ENCODE results near the gene IL2RG.

Gene IL2RG

DNA sequence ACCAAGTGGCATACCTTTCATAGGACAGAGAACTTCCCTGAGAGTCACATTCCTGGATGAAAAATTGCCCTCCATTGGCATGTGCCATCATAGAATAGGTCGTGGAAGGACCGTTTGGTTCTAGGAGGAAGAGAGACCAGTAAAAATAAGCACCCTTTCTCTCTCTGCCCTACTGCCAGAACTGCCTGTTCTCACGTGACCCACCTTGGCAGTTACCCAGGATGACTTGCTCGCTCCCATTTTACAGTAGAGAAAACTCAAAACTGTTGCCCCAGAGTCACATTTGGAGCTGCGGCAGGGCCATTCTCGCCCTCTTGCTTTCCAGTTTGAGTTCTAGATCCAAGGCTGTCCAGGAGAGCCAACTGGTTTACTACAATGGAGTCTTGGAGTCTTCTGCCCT lies 32.1 kb upstream of the IL2RG start:
- Histone ChIP-seq H3K36me3 (ENCODE audit: control insufficient read depth in 1 of 2, insufficient read depth in 2 of 2, low read length in 2 of 2) (peaks cover 7 to 19% of the 10 kb centered on the region in 2 donors), H3K9ac (ENCODE audit: low read depth in 1 of 2, low read length in 2 of 2) (no peak overlapping the region), H3K27me3 (ENCODE audit: control insufficient read depth in 1 of 2, insufficient read depth in 2 of 2, low read length in 2 of 2) (no peaks in the 10 kb centered on the region), H3K9me3 (ENCODE audit: control insufficient read depth in 1 of 2, low read length in 2 of 2) (no peaks in the 10 kb centered on the region), H3K4me1 (ENCODE audit: control insufficient read depth in 1 of 2, insufficient read depth in 2 of 2, low read length in 2 of 2) (peaks cover 5 to 10% of the 10 kb centered on the region in 2 donors), H3K27ac (ENCODE audit: low read depth, low read length) (no peak overlapping the region), H3K4me3 (ENCODE audit: low read depth in 1 of 2, low read length in 2 of 2) (no peak overlapping the region)

DNA sequence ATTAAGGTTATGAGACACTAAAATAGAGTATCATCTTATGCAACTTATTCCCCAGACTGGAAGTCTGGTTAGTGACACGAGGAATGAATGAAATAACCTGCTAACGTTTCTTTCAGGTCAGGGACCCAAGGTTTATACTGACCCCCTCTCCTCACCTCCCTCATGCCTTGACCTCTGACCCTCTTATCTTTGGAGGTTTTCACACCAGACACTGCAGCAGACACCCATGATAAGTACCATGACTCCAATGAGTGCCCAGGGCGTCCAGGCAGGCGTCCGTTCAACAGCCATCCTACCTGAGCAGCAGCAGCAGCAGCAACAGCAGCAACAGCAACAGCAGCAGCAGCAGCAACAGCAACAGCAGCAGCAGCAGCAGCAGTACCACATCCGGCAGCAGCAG lies 29.1 kb upstream of the IL2RG start:
- Histone ChIP-seq H3K9ac (ENCODE audit: low read depth in 1 of 2, low read length in 2 of 2) (no peak overlapping the region), H3K9me3 (ENCODE audit: control insufficient read depth in 1 of 2, low read length in 2 of 2) (no peaks in the 10 kb centered on the region), H3K27me3 (ENCODE audit: control insufficient read depth in 1 of 2, insufficient read depth in 2 of 2, low read length in 2 of 2) (no peaks in the 10 kb centered on the region), H3K27ac (ENCODE audit: low read depth, low read length) (no peak overlapping the region), H3K4me1 (ENCODE audit: control insufficient read depth in 1 of 2, insufficient read depth in 2 of 2, low read length in 2 of 2) (peaks cover 0 to 3% of the 10 kb centered on the region in 2 donors), H3K36me3 (ENCODE audit: control insufficient read depth in 1 of 2, insufficient read depth in 2 of 2, low read length in 2 of 2) (peaks cover 21 to 44% of the 10 kb centered on the region in 2 donors), H3K4me3 (ENCODE audit: low read depth in 1 of 2, low read length in 2 of 2) (no peak overlapping the region)

DNA sequence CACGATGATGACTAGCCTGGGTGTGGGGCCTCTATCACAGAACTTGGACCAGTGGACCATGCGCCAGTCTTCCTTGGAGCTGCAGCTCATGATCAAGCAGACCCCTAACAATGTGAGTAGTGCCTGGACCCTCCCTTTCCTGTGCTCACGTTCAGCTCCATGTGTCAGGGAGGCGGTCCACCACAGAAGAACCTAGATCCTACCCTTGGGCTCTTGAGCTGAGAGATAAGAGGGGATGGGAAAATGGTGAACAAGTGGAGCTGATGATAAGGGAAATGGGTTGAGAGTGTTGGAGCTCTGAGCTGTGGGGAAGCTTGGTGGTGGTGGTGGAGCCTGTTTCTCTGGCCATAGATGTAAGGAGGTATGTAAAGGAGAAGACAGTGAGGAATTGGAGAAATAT lies 20.1 kb upstream of the IL2RG start:
- Histone ChIP-seq H3K27me3 (ENCODE audit: control insufficient read depth in 1 of 2, insufficient read depth in 2 of 2, low read length in 2 of 2) (no peaks in the 10 kb centered on the region), H3K9ac (ENCODE audit: low read depth in 1 of 2, low read length in 2 of 2) (no peak overlapping the region), H3K4me3 (ENCODE audit: low read depth in 1 of 2, low read length in 2 of 2) (no peak overlapping the region), H3K36me3 (ENCODE audit: control insufficient read depth in 1 of 2, insufficient read depth in 2 of 2, low read length in 2 of 2) (peaks cover 31 to 77% of the 10 kb centered on the region in 2 donors), H3K27ac (ENCODE audit: low read depth, low read length) (no peak overlapping the region), H3K4me1 (ENCODE audit: control insufficient read depth in 1 of 2, insufficient read depth in 2 of 2, low read length in 2 of 2) (no peaks in the 10 kb centered on the region), H3K9me3 (ENCODE audit: control insufficient read depth in 1 of 2, low read length in 2 of 2) (no peaks in the 10 kb centered on the region)

DNA sequence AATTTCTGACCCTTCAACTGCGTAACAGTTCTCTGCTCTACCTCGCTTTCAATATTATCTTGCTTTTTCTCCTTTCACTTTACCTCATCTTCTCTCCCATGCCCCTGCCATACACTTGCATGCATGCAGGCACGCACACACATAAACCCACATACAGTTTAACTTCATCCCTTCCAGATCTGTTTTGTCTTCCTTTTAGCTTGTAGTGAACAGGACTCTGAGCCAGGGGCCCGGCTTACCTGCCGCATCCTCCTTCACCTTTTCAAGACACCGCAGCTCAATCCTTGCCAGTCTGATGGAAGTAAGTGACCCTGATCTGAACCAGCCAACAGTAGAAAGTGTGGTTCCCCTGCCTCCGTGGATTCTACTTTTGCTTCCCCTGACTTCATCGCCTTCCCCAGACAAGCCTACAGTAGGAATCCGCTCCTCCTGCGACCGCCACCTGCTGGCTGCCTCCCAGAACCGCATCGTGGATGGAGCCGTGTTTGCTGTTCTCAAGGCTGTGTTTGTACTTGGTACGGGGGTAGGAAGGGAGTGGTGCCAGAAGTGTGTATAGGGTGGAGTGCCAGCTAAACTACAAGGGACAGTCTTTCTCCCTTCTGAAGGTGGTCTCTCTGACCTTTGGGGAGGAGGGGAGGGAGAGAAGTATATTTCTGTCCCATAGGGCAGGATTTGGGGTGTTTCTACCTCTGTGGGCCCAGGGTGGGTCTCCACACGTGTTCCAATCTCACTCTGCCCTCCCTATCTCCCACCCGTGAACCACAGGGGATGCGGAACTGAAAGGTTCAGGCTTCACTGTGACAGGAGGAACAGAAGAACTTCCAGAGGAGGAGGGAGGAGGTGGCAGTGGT lies 17.8 kb upstream of the IL2RG start:
- no peak overlapping the region for H3K4me3 ChIP-seq (ENCODE audit: low read depth in 1 of 2, low read length in 2 of 2)
- H3K9ac ChIP-seq (ENCODE audit: low read depth in 1 of 2, low read length in 2 of 2), result no peak overlapping the region
- no peaks in the 10 kb centered on the region for H3K4me1 ChIP-seq (ENCODE audit: control insufficient read depth in 1 of 2, insufficient read depth in 2 of 2, low read length in 2 of 2)
- H3K27me3 ChIP-seq (ENCODE audit: control insufficient read depth in 1 of 2, insufficient read depth in 2 of 2, low read length in 2 of 2), result no peaks in the 10 kb centered on the region
- peaks cover 41 to 82% of the 10 kb centered on the region in 2 donors for H3K36me3 ChIP-seq (ENCODE audit: control insufficient read depth in 1 of 2, insufficient read depth in 2 of 2, low read length in 2 of 2)
- no peaks in the 10 kb centered on the region for H3K9me3 ChIP-seq (ENCODE audit: control insufficient read depth in 1 of 2, low read length in 2 of 2)
- no peak overlapping the region for H3K27ac ChIP-seq (ENCODE audit: low read depth, low read length)

DNA sequence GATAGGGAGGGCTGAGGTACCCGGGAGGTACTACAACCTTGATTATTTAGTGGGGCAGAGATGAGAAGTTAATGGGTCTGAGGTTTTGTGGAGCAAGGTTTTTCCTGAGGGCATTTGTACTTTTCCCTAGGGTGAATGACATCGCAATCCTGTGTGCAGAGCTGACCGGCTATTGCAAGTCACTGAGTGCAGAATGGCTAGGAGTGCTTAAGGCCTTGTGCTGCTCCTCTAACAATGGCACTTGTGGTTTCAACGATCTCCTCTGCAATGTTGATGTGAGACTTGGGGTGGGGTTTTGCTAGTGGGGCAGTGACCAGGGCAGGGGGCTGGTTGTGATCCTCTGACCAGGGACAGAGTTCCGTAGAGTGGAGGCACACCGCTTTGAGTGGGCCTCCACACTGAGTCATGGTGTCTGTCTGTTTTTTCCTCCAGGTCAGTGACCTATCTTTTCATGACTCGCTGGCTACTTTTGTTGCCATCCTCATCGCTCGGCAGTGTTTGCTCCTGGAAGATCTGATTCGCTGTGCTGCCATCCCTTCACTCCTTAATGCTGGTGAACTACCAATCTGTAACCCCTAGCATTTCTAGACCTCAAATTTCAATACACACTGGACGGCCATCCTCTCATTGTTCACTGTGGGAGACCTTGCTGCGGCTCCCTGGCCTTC lies 16.9 kb upstream of the IL2RG start:
- Histone ChIP-seq H3K9ac (ENCODE audit: low read depth in 1 of 2, low read length in 2 of 2) (no peak overlapping the region), H3K4me1 (ENCODE audit: control insufficient read depth in 1 of 2, insufficient read depth in 2 of 2, low read length in 2 of 2) (no peaks in the 10 kb centered on the region), H3K27ac (ENCODE audit: low read depth, low read length) (no peak overlapping the region), H3K36me3 (ENCODE audit: control insufficient read depth in 1 of 2, insufficient read depth in 2 of 2, low read length in 2 of 2) (peaks cover 41 to 85% of the 10 kb centered on the region in 2 donors), H3K4me3 (ENCODE audit: low read depth in 1 of 2, low read length in 2 of 2) (no peak overlapping the region), H3K9me3 (ENCODE audit: control insufficient read depth in 1 of 2, low read length in 2 of 2) (no peaks in the 10 kb centered on the region), H3K27me3 (ENCODE audit: control insufficient read depth in 1 of 2, insufficient read depth in 2 of 2, low read length in 2 of 2) (no peaks in the 10 kb centered on the region)

DNA sequence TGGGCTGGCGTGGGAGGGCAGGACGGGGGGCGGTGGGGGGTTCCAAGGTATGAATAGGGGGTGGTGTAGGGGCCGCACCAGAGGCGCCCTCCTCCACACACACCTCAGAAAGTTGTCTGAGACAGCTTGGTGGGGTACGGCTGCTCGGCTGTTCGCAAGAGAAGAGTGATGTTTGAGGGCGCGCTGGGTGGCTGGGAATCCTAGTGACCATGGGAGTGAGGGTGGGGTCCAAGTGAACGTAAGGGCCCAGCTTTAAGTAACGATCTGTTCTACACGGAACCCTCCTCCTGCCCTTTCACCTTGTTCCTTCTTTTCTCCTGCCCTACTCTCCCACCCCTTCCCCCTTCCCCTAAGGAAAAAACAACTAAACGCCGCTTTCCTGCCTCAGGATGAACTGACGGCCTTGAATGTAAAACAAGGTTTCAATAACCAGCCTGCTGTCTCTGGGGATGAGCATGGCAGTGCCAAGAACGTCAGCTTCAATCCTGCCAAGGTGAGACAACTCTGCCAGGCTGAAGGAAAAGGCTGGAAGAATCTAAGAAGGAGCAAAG lies 7.7 kb upstream of the IL2RG start:
- no peaks in the 10 kb centered on the region for H3K27me3 ChIP-seq (ENCODE audit: control insufficient read depth in 1 of 2, insufficient read depth in 2 of 2, low read length in 2 of 2)
- H3K4me3 ChIP-seq (ENCODE audit: low read depth in 1 of 2, low read length in 2 of 2), result peak overlapping the region; percentile 72 to 80
- peaks cover 22 to 33% of the 10 kb centered on the region in 2 donors for H3K36me3 ChIP-seq (ENCODE audit: control insufficient read depth in 1 of 2, insufficient read depth in 2 of 2, low read length in 2 of 2)
- H3K4me1 ChIP-seq (ENCODE audit: control insufficient read depth in 1 of 2, insufficient read depth in 2 of 2, low read length in 2 of 2), result peaks cover 6 to 12% of the 10 kb centered on the region in 2 donors
- peak overlapping the region in 1 of 2 donors; percentile 75 for H3K9ac ChIP-seq (ENCODE audit: low read depth in 1 of 2, low read length in 2 of 2)
- no peak overlapping the region for H3K27ac ChIP-seq (ENCODE audit: low read depth, low read length)
- no peaks in the 10 kb centered on the region for H3K9me3 ChIP-seq (ENCODE audit: control insufficient read depth in 1 of 2, low read length in 2 of 2)

DNA sequence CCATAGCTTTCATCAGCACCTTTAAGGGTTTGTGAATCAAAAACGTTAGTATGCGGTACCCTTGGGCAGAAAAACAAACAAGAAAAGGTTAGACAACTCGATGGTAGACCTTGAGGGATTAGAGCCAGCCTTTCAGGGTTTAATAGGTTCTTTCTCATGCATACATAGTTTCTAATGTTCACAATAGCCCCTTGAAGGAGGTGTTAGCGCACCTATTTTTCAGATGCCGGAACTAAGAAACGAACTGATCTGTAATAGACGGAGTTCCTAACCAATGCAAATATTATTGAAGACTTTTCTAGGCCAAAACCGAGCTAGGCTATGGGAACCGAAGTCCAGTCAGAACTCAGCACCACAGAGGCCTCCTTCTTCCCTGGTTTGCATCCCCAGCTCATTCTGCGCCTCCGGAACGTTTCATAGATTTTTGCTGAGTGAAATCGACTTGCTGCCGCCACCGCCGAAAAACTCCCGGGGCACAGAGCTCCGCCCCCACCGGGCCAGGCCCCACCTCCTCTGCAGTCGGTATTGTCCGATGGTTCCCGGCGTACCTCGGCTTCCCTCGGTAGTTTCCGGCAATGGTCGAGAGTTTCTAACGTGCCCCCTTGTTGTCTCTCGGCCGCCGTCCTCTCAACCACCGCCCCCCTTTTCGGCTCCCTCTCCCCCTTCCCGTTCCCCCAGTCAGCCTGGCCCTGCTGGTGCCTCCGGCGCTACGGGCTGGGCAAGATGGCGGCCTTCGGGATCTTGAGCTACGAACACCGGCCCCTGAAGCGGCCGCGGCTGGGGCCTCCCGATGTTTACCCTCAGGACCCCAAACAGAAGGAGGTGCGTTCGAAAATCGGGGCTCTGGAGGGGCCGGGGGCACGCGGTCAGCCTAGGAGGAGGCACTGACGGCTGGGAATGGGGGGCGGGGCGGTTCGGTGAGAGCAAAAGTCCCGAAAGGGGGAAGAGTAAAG lies 6.9 kb upstream of the IL2RG start, which contains the start of gene MED12:
MED12 (plus strand) TSS at position 565 of the 953 bp plus-strand sequence; CDS start at position 724, 159 bp downstream.
- Histone ChIP-seq H3K36me3 (ENCODE audit: control insufficient read depth in 1 of 2, insufficient read depth in 2 of 2, low read length in 2 of 2) (peaks cover 22 to 25% of the 10 kb centered on the region in 2 donors), H3K9me3 (ENCODE audit: control insufficient read depth in 1 of 2, low read length in 2 of 2) (no peaks in the 10 kb centered on the region), H3K4me1 (ENCODE audit: control insufficient read depth in 1 of 2, insufficient read depth in 2 of 2, low read length in 2 of 2) (peaks cover 6 to 12% of the 10 kb centered on the region in 2 donors), H3K27me3 (ENCODE audit: control insufficient read depth in 1 of 2, insufficient read depth in 2 of 2, low read length in 2 of 2) (no peaks in the 10 kb centered on the region), H3K27ac (ENCODE audit: low read depth, low read length) (peak within 1 kb of the TSS; percentile 56), H3K4me3 (ENCODE audit: low read depth in 1 of 2, low read length in 2 of 2) (peak within 1 kb of the TSS; percentile 72 to 80), H3K9ac (ENCODE audit: low read depth in 1 of 2, low read length in 2 of 2) (peak within 1 kb of the TSS; percentile 51 to 75)

DNA sequence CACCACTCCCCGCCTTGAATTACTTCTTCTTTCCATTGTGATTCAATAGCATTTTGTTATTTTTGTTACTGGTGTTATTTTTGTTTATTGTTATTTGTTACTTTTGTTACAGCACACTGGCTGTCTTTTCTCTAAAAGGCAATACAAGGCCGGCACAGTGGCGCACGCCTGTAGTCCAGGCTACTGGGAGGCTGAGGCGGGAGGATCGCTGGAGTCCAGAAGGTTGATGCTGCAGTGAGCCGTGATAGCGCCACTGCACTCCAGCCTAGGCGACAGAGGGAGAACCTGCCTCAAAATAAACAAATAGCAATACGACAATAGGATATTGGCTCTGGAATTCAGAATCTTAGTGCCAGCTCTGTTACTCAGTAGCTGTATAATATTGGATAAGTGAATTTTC lies 6.0 kb upstream of the IL2RG start:
- Histone ChIP-seq H3K9me3 (ENCODE audit: control insufficient read depth in 1 of 2, low read length in 2 of 2) (no peaks in the 10 kb centered on the region), H3K4me1 (ENCODE audit: control insufficient read depth in 1 of 2, insufficient read depth in 2 of 2, low read length in 2 of 2) (peaks cover 6 to 12% of the 10 kb centered on the region in 2 donors), H3K36me3 (ENCODE audit: control insufficient read depth in 1 of 2, insufficient read depth in 2 of 2, low read length in 2 of 2) (peaks cover 14 to 16% of the 10 kb centered on the region in 2 donors), H3K27me3 (ENCODE audit: control insufficient read depth in 1 of 2, insufficient read depth in 2 of 2, low read length in 2 of 2) (no peaks in the 10 kb centered on the region), H3K9ac (ENCODE audit: low read depth in 1 of 2, low read length in 2 of 2) (no peak overlapping the region), H3K4me3 (ENCODE audit: low read depth in 1 of 2, low read length in 2 of 2) (no peak overlapping the region), H3K27ac (ENCODE audit: low read depth, low read length) (no peak overlapping the region)

DNA sequence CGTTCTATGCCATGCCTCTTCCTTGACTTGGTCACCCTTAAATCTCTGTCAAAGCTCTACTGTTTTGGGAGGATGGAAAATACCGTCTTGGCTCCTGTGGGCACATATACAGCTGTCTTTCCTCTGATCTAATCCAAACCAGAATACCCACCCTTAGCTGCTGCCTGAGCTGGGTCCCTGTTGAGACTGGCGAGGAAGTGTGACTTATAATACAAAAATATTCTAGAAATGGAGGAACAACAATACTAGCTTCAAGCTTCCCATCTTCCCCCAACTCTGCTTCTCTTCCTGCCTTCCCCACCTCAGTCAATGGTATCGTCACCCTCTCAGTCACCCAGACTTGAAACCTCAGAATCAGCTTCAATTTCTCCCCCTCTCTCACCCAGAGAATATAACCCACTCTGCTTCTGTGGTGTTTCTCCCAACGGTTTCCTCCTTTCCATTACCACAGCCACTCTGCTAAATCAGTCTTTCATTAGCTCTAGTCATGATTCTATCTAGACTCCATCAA lies 599 bp upstream of the IL2RG start:
- peak overlapping the region; percentile 52 to 65 for H3K4me3 ChIP-seq (ENCODE audit: low read depth in 1 of 2, low read length in 2 of 2)
- no peaks in the 10 kb centered on the region for H3K36me3 ChIP-seq (ENCODE audit: control insufficient read depth in 1 of 2, insufficient read depth in 2 of 2, low read length in 2 of 2)
- peak overlapping the region; percentile 60 to 69 for H3K9ac ChIP-seq (ENCODE audit: low read depth in 1 of 2, low read length in 2 of 2)
- H3K9me3 ChIP-seq (ENCODE audit: control insufficient read depth in 1 of 2, low read length in 2 of 2), result no peaks in the 10 kb centered on the region
- H3K4me1 ChIP-seq (ENCODE audit: control insufficient read depth in 1 of 2, insufficient read depth in 2 of 2, low read length in 2 of 2), result peaks cover 0 to 11% of the 10 kb centered on the region in 2 donors
- no peaks in the 10 kb centered on the region for H3K27me3 ChIP-seq (ENCODE audit: control insufficient read depth in 1 of 2, insufficient read depth in 2 of 2, low read length in 2 of 2)
- H3K27ac ChIP-seq (ENCODE audit: low read depth, low read length), result peak overlapping the region; percentile 39

Measured in duodenal mucosa (tissue), 2 donors.